GM21825 (cell line): ENCODE data around the gene FLNC.

ENCODE experiments used
- ATAC-seq: cut with Tn5 transposase; IDR thresholded peaks from one replicate; pipeline ENCODE4 v1.9.1; 2021; ENCODE audit warnings: mild to moderate bottlenecking, moderate library complexity; ENCODE audit not compliant: unreplicated experiment

FLNC gene

DNA sequence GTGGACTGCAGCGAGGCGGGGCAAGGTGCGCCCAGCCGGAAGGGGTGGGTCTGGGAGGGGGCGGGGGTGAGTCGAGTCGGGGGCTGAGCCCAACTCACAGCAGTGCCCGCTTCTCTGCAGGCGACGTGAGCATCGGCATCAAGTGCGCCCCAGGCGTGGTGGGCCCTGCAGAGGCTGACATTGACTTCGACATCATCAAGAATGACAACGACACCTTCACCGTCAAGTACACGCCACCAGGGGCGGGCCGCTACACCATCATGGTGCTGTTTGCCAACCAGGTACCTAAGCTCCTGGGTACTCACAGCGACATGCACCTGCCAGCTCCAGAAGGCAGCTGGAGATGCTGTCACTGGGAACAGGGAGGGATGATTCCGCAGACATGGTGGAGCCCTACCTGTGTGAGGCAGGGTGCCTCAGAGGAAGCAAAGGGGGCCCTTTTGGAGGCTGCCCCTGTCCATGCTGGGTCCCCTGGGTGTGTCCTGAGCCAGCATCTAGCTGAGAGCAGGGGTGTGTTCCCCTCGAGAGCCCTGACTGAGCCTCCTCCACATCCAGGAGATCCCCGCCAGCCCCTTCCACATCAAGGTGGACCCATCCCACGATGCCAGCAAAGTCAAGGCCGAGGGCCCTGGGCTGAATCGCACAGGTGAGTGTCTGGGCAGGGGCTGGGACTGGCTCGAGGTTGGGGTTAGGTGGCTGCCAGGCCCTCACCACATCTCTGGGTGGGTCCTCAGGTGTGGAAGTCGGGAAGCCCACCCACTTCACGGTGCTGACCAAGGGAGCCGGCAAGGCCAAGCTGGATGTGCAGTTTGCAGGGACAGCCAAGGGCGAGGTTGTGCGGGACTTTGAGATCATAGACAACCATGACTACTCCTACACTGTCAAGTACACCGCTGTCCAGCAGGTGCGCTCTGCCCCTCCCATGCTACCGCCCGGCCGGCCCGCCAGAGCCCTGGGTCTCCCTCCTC is 12.8 kb downstream of the FLNC start:
- no peak for ATAC-seq

DNA sequence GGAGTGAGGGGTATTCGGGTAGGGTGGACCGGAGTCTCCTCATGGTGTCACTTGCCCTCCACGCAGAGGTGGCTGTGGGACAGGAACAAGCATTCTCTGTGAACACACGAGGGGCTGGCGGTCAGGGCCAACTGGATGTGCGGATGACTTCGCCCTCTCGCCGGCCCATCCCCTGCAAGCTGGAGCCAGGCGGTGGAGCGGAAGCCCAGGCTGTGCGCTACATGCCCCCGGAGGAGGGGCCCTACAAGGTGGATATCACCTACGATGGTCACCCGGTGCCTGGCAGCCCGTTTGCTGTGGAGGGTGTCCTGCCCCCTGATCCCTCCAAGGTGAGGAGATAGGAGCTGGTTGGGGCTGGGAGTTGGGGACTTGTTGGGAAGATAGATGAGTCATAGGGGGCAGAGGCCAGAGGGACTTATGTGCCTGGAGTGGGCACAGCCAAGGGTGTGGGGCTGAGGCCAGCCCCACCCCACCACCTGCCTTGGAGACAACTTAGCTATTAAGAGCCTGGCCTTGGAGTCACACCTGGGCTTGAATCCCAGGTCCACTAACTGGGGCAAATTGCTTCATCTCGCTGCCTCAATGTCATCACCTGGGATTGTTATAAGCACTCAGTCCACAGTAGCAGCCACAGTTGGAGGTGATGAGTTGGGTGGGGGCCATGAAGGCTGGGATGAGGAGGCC is 13.9 kb downstream of the FLNC start:
- ATAC-seq, result no peak

DNA sequence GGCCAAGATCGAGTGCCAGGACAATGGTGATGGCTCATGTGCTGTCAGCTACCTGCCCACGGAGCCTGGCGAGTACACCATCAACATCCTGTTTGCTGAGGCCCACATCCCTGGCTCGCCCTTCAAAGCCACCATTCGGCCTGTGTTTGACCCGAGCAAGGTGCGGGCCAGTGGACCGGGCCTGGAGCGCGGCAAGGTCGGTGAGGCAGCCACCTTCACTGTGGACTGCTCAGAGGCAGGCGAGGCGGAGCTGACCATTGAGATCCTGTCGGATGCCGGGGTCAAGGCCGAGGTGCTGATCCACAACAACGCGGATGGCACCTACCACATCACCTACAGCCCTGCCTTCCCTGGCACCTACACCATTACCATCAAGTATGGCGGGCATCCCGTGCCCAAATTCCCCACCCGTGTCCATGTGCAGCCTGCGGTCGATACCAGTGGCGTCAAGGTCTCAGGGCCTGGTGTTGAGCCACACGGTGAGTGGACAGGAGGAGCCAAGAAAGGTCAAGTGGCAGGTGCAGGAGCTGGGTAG is 14.6 kb downstream of the FLNC start:
- no peak for ATAC-seq

DNA sequence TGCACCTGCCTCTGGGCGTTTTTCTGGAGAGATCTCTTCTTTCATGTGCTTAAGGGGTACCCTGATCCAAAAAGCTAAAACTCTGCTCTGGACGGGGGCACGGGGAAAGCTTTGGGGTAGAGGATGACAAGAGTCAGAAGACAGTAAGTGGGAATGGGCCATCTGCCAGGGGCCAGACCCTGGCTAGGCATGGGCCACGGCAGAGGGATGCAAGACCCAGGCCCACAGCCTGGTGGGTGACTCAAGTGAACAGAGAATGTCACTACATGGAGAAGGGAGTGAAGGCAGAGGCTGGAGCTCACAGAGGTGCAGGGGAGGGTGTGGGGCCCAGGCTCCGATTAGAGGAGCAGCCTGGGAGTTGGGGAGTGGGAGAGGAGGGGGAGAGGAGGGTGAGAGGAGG is 15.3 kb downstream of the FLNC start:
- no peak for ATAC-seq

DNA sequence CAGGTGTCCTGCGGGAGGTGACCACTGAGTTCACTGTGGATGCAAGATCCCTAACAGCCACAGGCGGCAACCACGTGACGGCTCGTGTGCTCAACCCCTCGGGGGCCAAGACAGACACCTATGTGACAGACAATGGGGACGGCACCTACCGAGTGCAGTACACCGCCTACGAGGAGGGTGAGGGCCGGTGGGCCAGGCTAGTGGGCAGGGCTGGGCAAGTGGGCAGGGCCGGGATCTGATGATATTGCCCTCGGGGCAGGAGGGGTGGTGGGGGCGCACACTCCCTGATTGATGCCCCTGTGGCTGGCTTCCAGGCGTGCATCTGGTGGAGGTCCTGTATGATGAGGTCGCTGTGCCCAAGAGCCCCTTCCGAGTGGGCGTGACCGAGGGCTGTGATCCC is 15.8 kb downstream of the FLNC start:
- ATAC-seq, result no peak

DNA sequence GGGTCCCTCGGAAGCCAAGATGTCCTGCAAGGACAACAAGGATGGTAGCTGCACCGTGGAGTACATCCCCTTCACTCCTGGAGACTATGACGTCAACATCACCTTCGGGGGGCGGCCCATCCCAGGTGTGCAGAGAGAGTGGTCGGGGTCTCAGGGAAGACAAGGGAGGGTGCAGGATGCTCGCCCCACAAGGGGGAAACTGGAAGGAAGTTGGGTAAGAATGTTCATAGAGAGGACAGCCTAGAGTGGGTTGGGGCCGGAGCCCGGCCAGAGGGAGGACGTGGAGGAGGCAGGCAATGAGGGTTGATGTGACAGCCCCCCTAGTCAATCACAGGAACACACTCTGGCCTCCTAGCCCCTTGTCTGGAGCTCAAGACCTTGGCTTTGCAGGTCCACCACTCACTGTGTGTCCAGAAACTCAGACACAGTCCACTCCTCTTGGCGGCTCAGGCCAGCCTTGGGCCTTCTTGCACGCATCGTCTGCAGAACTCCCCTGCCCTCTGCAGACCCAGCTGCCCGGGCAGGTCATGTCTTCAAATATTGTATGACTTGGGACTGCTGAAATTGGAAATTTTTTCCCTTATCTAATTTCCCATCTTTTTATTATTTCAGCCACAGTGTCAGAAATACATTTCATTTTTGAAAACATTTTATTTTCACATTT is 16.7 kb downstream of the FLNC start:
- ATAC-seq, result no peak

DNA sequence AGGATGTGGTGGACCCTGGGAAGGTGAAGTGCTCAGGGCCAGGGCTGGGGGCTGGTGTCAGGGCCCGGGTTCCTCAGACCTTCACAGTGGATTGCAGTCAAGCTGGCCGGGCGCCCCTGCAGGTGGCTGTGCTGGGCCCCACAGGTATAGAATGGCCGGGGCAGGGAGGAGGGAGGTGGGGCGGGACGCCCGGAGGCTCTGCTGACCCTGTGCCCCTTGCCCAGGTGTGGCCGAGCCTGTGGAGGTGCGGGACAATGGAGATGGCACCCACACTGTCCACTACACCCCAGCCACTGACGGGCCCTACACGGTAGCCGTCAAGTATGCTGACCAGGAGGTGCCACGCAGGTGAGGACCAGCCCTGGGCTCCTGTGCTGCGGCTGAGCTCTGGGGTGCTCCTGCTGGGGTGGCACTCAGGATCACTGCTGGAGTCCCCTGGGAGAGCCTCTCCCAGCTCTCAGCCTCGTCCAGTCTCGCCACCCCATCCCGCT is 17.6 kb downstream of the FLNC start:
- no peak for ATAC-seq

DNA sequence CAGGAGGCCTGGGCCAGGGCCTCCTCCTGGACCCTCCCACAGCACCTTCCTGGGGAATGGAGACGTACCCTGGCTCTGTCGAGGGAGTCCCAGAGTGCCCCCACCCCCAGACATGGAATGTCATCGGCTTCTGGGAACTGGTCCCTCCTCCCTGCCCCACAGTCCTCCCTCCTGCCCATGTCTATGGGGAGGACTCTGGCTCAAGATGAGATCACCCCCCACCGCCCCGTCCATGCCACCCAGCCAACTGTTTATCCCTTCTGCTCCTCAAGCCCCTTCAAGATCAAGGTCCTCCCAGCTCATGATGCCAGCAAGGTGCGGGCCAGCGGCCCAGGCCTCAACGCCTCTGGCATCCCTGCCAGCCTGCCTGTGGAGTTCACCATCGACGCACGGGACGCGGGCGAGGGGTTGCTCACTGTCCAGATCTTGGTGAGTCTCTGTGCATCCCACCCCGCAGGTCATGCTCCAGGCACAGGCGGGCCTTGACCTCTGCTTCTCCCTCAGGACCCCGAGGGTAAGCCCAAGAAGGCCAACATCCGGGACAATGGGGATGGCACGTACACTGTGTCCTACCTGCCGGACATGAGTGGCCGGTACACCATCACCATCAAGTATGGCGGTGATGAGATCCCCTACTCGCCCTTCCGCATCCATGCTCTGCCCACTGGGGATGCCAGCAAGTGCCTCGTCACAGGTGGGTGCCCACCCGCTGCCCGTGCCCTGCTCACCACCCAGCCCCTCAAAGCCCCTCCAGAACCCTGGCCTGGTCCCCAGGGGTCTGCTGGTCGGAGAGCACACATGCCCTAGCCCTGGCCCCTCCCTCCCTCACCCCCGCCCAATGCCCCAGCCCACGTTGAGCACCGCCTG is 18.3 kb downstream of the FLNC start:
- no peak for ATAC-seq

DNA sequence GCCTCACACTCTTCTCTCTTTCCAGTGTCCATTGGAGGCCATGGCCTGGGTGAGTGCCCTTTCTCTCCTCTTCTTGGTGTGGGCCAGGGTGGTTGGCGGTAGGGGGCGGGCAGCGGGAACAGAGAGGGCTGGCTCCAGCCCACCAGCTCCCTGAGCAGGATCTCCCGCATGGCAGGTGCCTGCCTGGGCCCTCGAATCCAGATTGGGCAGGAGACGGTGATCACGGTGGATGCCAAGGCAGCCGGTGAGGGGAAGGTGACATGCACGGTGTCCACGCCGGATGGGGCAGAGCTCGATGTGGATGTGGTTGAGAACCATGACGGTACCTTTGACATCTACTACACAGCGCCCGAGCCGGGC is 18.9 kb downstream of the FLNC start:
- no peak for ATAC-seq

DNA sequence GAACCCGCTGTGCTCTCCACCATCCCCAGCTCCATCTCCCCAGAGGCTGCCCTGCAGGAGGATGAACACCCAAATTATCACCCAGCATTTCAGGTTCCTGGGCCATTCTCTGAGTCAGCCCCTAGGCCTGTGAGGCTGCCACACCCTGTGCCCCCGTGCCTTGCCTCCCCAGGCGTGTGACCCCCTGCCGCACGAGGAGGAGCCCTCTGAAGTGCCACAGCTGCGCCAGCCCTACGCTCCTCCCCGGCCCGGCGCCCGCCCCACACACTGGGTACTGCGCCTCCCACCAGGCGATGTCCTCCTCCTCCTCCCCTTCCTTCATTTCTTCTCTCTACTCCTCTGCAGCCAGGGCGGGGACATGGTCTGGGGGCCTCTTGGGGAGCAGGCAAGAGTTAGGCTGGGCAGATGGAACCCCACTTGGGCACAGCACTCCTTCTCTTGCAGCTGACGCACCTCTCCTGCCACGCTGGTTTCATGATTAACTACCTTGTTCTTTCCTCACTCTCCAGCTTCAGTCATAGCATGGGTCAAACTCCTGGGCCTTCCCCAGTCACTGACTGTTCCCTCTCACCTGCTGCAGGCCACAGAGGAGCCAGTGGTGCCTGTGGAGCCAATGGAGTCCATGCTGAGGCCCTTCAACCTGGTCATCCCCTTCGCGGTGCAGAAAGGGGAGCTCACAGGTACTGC is 19.7 kb downstream of the FLNC start:
- no peak for ATAC-seq

DNA sequence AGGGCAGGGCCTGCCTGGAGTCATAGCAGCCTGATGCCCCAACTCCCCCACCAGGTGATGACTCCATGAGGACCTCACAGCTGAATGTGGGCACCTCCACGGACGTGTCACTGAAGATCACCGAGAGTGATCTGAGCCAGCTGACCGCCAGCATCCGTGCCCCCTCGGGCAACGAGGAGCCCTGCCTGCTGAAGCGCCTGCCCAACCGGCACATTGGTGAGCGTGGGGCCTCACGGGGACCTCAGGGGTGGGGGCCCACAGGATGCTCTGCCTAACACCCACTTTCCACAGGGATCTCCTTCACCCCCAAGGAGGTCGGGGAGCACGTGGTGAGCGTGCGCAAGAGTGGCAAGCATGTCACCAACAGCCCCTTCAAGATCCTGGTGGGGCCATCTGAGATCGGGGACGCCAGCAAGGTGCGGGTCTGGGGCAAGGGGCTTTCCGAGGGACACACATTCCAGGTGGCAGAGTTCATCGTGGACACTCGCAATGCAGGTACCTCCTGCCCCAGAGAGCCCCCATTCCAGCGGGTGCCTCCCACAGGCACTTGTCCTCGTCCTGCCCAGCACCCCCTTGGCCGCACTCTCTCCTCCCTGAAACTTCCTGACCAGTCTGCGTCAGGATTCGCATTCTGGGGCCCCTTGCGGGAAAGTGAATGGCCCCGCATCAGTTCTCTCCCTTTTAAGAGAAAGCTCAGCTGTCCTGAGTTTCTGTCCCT is 22.5 kb downstream of the FLNC start:
- ATAC-seq, result no peak

DNA sequence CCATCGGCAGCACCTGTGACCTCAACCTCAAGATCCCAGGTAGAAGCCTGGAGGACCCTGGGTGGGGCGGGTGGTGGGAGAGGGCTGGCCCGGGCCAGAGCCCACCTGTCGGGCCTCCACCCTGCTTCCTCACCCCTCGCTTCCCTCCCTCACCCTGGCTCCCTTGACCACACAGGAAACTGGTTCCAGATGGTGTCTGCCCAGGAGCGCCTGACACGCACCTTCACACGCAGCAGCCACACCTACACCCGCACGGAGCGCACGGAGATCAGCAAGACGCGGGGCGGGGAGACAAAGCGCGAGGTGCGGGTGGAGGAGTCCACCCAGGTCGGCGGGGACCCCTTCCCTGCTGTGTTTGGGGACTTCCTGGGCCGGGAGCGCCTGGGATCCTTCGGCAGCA is 23.6 kb downstream of the FLNC start:
- no peak for ATAC-seq

DNA sequence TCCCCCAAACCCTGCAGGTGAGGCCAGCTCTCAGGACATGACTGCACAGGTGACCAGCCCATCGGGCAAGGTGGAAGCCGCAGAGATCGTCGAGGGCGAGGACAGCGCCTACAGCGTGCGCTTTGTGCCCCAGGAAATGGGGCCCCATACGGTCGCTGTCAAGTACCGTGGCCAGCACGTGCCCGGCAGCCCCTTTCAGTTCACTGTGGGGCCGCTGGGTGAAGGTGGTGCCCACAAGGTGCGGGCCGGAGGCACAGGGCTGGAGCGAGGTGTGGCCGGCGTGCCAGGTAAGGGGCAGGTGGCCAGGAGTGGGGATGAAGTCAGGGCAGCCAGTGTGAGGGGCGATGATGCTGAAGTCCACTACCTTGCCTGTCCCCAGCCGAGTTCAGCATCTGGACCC is 24.2 kb downstream of the FLNC start:
- no peak for ATAC-seq

DNA sequence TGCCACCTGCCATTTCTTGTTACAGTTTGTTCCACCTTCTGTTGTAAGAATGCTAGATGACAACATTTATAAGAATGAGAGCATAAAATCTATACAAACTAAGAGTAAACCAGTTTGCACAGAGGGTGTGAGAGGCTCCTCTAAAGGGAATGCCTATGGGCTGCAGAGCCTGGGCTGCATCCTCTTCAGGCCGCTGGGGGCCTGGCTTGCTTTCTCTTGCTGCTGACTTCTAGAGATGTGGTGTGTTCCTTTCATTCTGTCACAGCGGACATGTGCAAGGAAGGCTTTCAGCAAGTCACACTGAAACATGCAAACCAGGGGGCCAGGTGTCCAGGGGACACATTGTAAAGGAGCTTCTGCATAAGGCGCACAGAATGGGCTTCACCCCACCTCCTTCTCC is 25.4 kb downstream of the FLNC start:
- ATAC-seq, result no peak

DNA sequence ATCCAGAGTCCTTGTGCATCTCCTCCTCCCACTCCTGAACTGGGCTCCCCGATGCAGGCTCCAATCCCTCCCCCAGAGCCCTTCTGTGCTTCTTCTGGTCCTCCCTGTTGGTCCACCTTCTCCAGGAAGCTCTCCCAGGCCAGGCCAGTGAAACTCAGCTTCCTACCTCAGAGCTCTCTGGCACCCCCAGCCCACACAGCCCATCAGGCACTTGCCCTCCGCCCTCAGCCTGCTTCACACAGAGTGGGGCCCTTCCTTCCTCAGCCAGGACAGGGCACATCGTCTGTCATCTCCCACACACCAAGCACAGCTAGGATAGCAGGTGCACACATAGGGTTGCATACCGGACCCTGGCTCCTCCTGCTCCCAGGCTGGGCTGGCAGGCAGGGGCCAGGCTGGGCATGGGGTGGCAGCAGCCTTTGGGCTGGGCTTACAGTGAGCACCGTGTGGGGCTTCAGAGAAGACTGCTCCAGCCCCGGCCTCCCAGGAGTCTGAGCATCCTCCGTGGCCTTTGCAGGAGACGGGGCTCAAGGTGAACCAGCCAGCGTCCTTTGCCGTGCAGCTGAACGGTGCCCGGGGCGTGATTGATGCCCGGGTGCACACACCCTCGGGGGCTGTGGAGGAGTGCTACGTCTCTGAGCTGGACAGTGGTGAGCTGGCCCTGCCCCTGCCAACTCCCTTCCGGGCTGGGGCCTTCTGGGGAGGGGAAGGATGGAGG is 26.0 kb downstream of the FLNC start:
- ATAC-seq, result no peak

DNA sequence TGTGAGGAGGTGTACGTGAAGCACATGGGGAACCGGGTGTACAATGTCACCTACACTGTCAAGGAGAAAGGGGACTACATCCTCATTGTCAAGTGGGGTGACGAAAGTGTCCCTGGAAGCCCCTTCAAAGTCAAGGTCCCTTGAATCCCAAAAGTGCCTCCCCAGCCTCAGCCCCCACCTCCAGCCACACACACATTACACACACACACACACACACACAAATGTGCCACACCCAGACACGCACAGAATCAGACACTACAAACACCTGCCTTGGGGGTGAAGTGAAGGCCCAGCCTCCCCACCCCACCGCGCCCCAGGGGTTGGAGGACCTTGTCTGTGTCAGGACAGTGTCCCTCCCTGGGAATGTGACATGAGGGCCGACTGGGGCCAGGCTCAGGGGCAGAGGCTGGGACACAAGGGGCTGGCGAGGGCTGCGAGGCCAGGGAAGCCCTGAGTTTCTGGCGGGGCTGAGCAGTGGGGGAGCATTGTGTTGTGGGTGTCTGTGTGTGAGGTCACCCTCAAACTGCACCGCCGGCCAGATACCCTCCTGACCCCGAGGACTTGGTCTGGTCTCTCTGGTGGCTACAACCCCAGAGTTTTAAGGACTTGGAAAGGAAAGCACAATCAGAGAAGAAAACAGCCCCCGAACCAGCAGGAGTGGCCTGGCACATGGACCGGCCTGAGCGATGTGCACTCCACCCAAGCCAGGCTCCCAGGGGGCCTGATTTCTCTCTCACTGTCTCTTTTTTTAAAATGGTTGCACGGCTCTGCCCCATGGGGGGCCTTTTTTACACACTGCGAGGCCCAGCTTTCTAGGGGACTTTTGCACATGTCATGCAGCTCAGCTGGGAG is 28.4 kb downstream of the FLNC start:
- no peak for ATAC-seq

DNA sequence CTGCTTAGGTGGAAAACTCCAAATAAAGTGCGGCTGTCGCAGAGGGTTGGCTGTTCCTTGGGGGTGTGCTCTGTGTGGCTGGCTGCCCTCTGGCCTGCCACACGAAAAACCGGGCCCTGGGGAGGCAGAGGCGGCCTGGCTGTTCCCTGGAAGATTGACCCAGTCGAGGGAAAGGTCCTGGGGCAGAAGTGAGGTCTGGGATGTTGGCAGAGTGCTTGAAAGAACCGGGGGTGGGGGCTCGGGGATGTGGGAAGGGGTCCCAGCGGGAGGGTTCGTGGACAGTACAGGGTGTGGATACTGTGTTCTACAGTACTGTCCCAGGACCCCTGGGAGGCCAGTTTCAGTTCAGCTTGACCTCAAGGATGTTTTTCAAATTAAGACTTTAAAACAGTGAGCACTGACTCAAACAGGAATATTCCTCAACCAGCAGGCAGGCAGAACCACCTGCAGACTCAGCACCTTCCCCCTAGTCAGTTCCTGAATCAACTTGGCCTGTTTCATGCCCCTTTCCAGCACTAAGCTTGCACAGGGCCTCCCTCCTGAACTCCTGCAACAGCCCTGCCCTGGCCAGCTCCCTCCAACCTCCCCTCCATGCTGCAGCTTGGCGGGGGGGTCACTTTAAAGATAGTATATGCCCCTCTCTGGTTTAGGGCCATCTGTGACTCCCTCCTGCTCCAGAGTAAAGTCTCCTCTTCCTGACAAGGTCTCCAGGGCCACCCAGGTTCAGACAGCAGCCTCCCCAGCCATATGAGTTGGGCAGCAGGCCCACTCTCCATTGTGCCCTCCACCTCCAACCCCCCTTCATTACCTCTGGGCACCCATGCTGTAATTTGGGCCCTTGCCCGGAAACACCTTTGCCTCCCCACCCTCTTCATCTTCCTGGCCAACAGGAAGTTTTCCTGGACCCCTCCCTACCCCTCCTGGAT is 29.3 kb downstream of the FLNC start:
- no peak for ATAC-seq
